GM18505 (cell line): Measurements from ENCODE around the gene VWA1.
"Not testable (repeated sequence)": the region's sequence is repeated elsewhere in the genome, so short reads cannot be mapped to it uniquely, and the experiment has no call there.

Experiments
- ATAC-seq: cut with Tn5 transposase; IDR thresholded peaks from one replicate; pipeline ENCODE4 v1.9.1; 2021; ENCODE audit not compliant: unreplicated experiment
- POLR2A ChIP-seq: IDR thresholded peaks from 4 replicates; pipeline ENCODE4 v1.6.1; 2011; ENCODE audit warnings: borderline replicate concordance; ENCODE audit not compliant: insufficient read depth, insufficient read length; ENCODE audit errors: extremely low read depth

The VWA1 gene

GRCh38 chr1:1411626-1412025, 23.9 kb upstream of the VWA1 start:
- no peak for TF ChIP-seq POLR2A
- no peak for ATAC-seq

- not testable (repeated sequence) for ATAC-seq
Observed at GRCh38 chr1:1412311-1412902, 23.1 kb upstream of the VWA1 start.

- no peak for ATAC-seq
- no peak for TF ChIP-seq POLR2A
Observed at GRCh38 chr1:1415751-1416150, 19.7 kb upstream of the VWA1 start.

- not testable (repeated sequence) for ATAC-seq
Observed at GRCh38 chr1:1417396-1417795, 18.1 kb upstream of the VWA1 start.

- ATAC-seq: not testable (repeated sequence)
Observed at GRCh38 chr1:1417825-1418463, 17.5 kb upstream of the VWA1 start.

GRCh38 chr1:1418464-1419362, 16.8 kb upstream of the VWA1 start:
- no peak for ATAC-seq
- TF ChIP-seq POLR2A: no peak

GRCh38 chr1:1419363-1419812, 16.1 kb upstream of the VWA1 start:
- TF ChIP-seq POLR2A: no peak
- no peak for ATAC-seq

- TF ChIP-seq POLR2A: no peak
- no peak for ATAC-seq
Observed at GRCh38 chr1:1419813-1420653, 15.5 kb upstream of the VWA1 start.

GRCh38 chr1:1420654-1421141, 14.8 kb upstream of the VWA1 start:
- no peak for ATAC-seq
- TF ChIP-seq POLR2A: no peak

GRCh38 chr1:1421147-1421906, 14.2 kb upstream of the VWA1 start, which contains the start of gene ANKRD65:
Gene ANKRD65, minus strand, starts transcription at chr1:1421276. Its CDS starts 271 bp downstream, at chr1:1421005.
- no peak for TF ChIP-seq POLR2A
- no peak for ATAC-seq

GRCh38 chr1:1421907-1422464, 13.5 kb upstream of the VWA1 start:
- ATAC-seq: no peak
- no peak for TF ChIP-seq POLR2A
